Aorta (tissue), 5 donors: ENCODE results near the gene OPN4. TPM values are rescaled to one million over a fixed set of nuclear protein-coding genes. Genes with fewer than 3 reads are reported as not detected.
A peak's percentile ranks its signal among the peaks of the same experiment; 100 is the strongest.

ENCODE experiments used
- ATAC-seq: fragments of 200-7000 bp; cut with Tn5 transposase; one replicate; pipeline ENCODE4 v1.9.1; 2022; ENCODE audit warnings: moderate library complexity; ENCODE audit not compliant: low FRiP score
- DNase-seq, 2 donors: peaks; one replicate each; pipeline ENCODE4 v3.0.0-alpha.2; 2020
- H3K27ac ChIP-seq, 2 donors: one replicate each; pipeline ENCODE4 v1.5.1; 2013; ENCODE audit warnings: low read length in 2 of 2, mild to moderate bottlenecking in 2 of 2, moderate library complexity in 2 of 2, control low read depth in 1 of 2, inconsistent platforms in 1 of 2, low read depth in 1 of 2
- H3K27me3 ChIP-seq, 2 donors: one replicate each; pipeline ENCODE4 v1.6.1; 2013; ENCODE audit warnings: control low read depth in 1 of 2, low read length in 1 of 2, mild to moderate bottlenecking in 1 of 2, moderate library complexity in 1 of 2; ENCODE audit not compliant: insufficient read depth in 2 of 2, control insufficient read depth in 1 of 2
- H3K36me3 ChIP-seq, 2 donors: one replicate each; pipeline ENCODE4 v1.6.1; 2013; ENCODE audit warnings: control low read depth in 1 of 2, low read length in 1 of 2, mild to moderate bottlenecking in 1 of 2; ENCODE audit not compliant: insufficient read depth in 2 of 2, control insufficient read depth in 1 of 2
- H3K4me1 ChIP-seq, 2 donors: one replicate each; pipeline ENCODE4 v1.6.1; 2013; ENCODE audit warnings: low read length in 2 of 2, control low read depth in 1 of 2, mild to moderate bottlenecking in 1 of 2, moderate library complexity in 1 of 2; ENCODE audit not compliant: insufficient read depth in 2 of 2, control insufficient read depth in 1 of 2
- H3K4me3 ChIP-seq, 2 donors: one replicate each; pipeline ENCODE4 v1.5.1; 2013; ENCODE audit warnings: low read length in 2 of 2, control low read depth in 1 of 2, mild to moderate bottlenecking in 1 of 2
- H3K9me3 ChIP-seq: one replicate; pipeline ENCODE4 v1.6.1; 2013; ENCODE audit warnings: mild to moderate bottlenecking, low read length; ENCODE audit not compliant: control insufficient read depth
- WGBS, 2 donors: extraction: QIAGEN DNeasy Blood & Tissue Kit; methylation state at CpG; one replicate each; pipeline ENCODE4 v1.1.7; 2013; 5-methylcytosine and 5-hydroxymethylcytosine counted together
- intact Hi-C, 2 donors: fragments of 100-400 bp; cut with DNase I; formaldehyde crosslinking; loops; one replicate each; pipeline versions ENCODE4 v1.14.2 to v1.15.0; 2022
- polyA plus RNA-seq, 2 donors: library from polyadenylated mRNA; stranded (reverse); fragments of 200-250 nt; gene quantifications; one replicate each; pipeline ENCODE4 v1.2.3, GENCODE V29; 2013
- total RNA-seq, 2 donors: library from RNA; stranded (reverse); fragmentation: NEBNext Ultra II Directional; extraction: Animal tissue kit (Norgen Biotek cat#: 25700); gene quantifications; one replicate each; pipeline ENCODE4 v1.2.1, GENCODE V29; 2021
- donor health status: healthy with polysubstance abuse.
- donor health status: Bipolar disorder and iron deficiency.
- donor health status: DM: no; HTN: no; CAD: no.
- donor health status: DM: no; HTN: no; CAD: no.
- donor health status: DM: yes; HTN: yes; CAD: no.

The OPN4 gene
- total and polyA plus RNA-seq, 4 donors, result 0.36 TPM; not detected in 3

DNA sequence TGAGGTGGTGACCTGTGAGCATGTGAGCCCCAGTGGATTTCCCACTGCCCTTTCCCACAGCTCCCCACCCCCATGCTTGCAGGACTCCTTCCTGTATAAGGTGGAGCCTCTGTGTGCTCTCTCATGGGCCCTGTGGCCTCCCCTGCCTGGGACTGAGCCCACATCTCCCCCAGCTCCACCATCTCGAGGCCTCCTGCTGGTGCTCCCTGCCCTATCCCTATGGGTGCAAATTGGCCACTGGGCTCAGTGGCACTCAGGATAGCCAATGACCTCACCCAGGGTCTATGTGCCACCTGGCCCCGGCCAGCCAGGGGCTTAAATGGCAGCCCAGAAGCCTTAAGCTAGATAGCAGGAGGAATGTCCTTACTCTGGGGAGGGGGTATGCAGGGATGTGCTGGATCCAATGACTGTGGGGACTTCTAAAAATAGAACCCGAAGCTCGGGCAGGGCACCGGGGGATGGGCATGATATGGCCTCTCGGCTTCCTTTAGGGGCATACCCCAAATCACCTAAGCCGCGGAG is 16.0 kb downstream of the OPN4 start:
- Histone ChIP-seq H3K27me3 (no peaks in the 10 kb centered on the region), H3K9me3 (no peaks in the 10 kb centered on the region), H3K27ac (peak overlapping the region; percentile 85 to 93), H3K4me3 (peak overlapping the region; percentile 33 to 35), H3K36me3 (no peaks in the 10 kb centered on the region), H3K4me1 (peaks cover 0 to 6% of the 10 kb centered on the region in 2 donors)
- ATAC-seq (no peak), DNase-seq (no peak)
- intact Hi-C loops, result no loop called here
- 9 to 18% methylated on average over 8 of the region's 8 CpGs for WGBS, 2 donors

DNA sequence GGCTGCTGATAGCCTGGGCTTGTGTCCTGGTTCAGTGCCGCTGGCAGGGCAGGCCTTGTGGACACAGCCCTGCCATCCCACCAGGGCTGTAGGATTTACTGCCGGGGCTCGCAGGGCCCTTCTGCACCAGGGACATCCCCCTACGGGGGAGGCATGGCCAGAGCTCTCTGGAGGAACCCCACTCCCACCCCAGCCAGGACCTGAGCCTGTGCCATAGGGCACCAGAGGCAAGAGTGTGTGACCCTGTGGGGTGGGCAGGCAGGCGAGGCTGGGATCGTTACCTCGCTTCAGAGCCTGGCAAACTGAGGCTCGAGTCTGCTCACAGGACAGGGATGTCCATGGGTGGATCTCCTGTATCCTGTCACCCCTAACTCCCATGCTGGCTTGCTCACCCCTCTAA is 16.5 kb downstream of the OPN4 start:
- peak overlapping the region; percentile 33 to 35 for H3K4me3 ChIP-seq
- H3K4me1 ChIP-seq, result peaks cover 0 to 6% of the 10 kb centered on the region in 2 donors
- peak overlapping the region; percentile 85 to 93 for H3K27ac ChIP-seq
- no peaks in the 10 kb centered on the region for H3K9me3 ChIP-seq
- no peak for ATAC-seq
- H3K36me3 ChIP-seq, result no peaks in the 10 kb centered on the region
- 16 to 24% methylated on average over 8 of the region's 8 CpGs for WGBS, 2 donors
- intact Hi-C loops, result no loop called here
- no peak for DNase-seq
- H3K27me3 ChIP-seq, result no peaks in the 10 kb centered on the region

DNA sequence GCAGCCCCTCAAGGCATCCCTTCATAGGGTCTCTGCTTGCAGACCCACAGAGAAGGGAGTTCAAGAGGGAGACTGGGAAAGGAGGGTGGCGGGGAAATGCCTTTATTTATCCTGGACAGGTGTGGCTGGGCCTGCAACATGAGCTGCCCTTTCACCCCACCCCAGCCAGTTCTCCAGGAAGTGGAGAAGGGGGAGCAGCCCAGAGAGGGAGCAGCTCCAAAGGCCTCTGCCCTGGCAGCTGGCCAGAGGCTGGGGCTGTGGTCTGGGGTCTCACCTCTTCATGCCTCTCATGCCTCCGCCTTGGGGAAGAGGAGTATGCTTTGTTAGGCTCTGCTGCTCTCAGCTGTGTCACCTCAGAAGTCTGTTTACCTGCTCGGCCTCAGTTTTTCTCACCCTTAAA is 17.1 kb downstream of the OPN4 start:
- intact Hi-C loops, result no loop called here
- Histone ChIP-seq H3K9me3 (no peaks in the 10 kb centered on the region), H3K4me3 (peak overlapping the region in 1 of 2 donors; percentile 33), H3K36me3 (no peaks in the 10 kb centered on the region), H3K27me3 (no peaks in the 10 kb centered on the region), H3K4me1 (peaks cover 0 to 6% of the 10 kb centered on the region in 2 donors), H3K27ac (peak overlapping the region; percentile 85 to 93)
- no peak for DNase-seq
- 52 to 58% methylated on average over 3 of the region's 3 CpGs for WGBS, 2 donors
- ATAC-seq, result no peak

DNA sequence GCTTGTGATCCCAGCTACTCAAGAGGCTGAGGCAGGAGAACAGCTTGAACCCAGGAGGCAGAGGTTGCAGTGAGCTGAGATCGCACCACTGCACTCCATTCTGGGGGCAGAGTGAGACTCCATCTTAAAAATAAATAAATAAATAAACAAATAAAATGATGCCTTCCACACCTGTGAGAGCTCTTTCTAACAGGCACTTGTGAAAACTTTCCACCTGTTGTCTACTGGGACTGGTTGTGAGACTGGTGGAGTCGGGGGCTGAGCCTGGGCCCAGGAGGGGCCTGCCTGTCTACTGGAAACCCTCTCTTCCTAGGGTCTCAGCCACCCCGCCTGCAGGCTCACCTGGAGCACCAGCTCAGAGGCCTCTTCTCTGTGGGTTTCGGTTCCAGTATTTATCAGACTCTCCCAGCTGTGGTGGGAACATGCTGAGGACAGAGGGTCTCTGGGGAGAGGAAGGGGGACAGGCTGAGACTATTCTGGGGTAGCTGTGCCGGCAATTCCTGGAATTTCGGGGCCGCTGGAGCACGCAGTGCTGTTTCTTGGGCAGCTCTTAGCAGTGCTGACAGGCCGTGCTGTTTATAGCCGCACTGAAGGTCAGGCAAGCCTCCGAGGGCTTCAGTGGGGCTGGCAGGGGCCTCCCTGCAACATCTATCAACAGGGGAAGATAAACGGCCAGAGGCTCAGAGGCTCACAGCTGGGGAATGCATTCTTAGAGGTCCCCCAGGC is 17.8 kb downstream of the OPN4 start:
- Histone ChIP-seq H3K27me3 (no peaks in the 10 kb centered on the region), H3K4me3 (no peak overlapping the region), H3K4me1 (peaks cover 0 to 6% of the 10 kb centered on the region in 2 donors), H3K9me3 (no peaks in the 10 kb centered on the region), H3K36me3 (no peaks in the 10 kb centered on the region), H3K27ac (peak overlapping the region; percentile 45 to 61)
- intact Hi-C loops, result loop anchor here in 1 of 2 donors (2.0 kb wide), 1 partner anchor 75 kb away; no protein-coding TSS in a partner anchor
- DNase-seq (peak in 1 of 2 donors; percentile 82), ATAC-seq (peak; percentile 50)
- WGBS, 2 donors, result 12 to 13% methylated on average over 12 of the region's 12 CpGs

DNA sequence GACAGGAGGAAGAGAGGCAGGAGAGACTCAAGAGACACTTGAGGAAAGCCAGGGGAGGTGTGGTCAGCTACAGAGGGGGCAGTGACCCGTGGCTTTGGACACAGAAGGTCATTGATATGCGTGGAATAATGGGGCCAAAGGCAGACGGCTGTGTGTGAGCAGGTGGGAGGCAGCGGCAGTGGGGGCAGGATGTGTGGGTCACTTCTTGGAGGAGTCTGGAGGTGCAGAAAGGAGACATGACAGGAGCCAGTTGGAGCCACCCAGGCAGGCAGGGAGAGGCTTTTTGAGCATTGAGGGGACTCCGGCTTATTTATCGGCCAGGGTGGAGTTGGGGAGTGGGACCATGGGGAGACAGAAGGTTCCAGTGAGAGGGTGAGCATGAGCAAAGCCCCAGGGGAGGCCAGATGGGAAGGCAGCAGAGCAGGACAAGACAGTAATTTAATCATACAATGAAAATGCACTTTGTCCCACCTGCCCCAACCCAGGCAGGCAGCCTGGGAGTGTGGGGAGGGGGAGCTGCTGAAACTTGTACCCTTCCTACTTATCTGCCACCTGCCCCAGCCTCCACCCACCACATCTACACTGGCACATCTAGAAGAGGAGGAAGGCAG is 19.0 kb downstream of the OPN4 start:
- no peaks in the 10 kb centered on the region for H3K27me3 ChIP-seq
- H3K9me3 ChIP-seq, result no peaks in the 10 kb centered on the region
- H3K27ac ChIP-seq, result peak overlapping the region; percentile 45 to 61
- H3K4me3 ChIP-seq, result no peak overlapping the region
- no peaks in the 10 kb centered on the region for H3K36me3 ChIP-seq
- no peak for ATAC-seq
- intact Hi-C loops, result loop anchor here in 1 of 2 donors (2.0 kb wide), 1 partner anchor 77 kb away; no protein-coding TSS in a partner anchor
- DNase-seq, result no peak
- H3K4me1 ChIP-seq, result peaks cover 0 to 6% of the 10 kb centered on the region in 2 donors
- 36 to 44% methylated on average over 6 of the region's 6 CpGs for WGBS, 2 donors

DNA sequence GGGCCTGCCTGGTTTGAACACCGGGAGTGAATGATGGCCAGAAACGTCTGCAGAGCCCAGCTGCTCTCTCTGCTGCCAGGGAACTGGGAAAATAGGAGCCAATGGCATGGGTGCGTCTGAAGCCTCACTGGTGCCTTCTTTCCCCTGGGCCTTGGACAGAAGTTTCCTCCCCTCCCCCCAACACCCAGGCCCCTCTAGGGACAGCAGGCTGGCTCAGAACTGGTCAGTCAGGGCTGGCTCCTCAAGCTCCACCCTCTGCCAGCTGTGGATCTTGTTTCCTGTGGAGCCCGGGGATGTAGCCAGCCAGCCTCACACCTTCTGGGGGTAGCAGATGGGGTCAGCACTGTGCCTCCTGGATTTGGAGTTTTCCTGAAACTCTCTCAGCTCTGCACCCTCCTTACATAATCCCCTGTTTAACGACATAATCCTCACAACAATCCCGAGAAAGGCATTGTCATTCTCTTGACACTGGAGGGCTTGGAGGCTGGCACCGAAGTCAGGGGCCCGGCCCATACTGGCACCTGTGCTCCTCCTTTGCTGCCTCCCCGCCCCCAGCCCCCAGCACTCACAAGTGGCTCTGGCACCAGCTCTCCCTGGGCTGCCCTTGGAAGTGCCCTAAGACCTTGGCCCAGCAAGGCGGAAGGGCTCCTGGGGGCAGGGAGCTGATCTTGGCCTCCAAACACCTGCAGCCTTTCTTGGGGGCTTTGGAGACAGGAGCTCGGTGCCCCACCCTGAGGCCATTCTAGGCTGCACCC is 19.7 kb downstream of the OPN4 start:
- 23 to 25% methylated on average over 11 of the region's 11 CpGs for WGBS, 2 donors
- peak; percentile 47 for ATAC-seq
- peaks cover 0 to 6% of the 10 kb centered on the region in 2 donors for H3K4me1 ChIP-seq

DNA sequence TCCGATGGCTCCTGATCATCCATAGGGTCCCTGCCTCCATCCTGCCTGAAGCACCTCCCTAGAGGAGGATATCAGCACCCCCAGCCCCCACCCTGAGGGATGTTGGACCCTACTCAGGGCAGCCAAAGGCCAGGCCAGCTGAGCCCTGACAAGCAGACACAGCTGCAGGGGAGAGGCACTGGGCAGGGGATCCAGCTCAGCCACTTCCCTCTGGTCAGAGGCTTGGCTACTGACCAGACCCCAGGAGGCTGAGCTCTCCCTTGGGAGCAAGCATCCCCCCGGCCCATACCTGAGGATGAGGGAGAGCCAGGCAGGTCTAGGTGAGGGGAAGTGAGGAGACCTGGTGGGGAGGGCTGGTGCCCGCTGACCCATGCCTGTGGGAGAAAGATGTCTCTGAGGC is 20.6 kb downstream of the OPN4 start:
- H3K9me3 ChIP-seq, result no peaks in the 10 kb centered on the region
- H3K36me3 ChIP-seq, result no peaks in the 10 kb centered on the region
- DNase-seq (no peak), ATAC-seq (no peak)
- 63 to 69% methylated on average over 3 of the region's 3 CpGs for WGBS, 2 donors
- H3K4me1 ChIP-seq, result peaks cover 0 to 6% of the 10 kb centered on the region in 2 donors
- intact Hi-C loops, result no loop called here
- no peaks in the 10 kb centered on the region for H3K27me3 ChIP-seq
- no peak overlapping the region for H3K27ac ChIP-seq
- no peak overlapping the region for H3K4me3 ChIP-seq

More for the DNA sequence above, 19.7 kb downstream of the OPN4 start:
- no peaks in the 10 kb centered on the region for H3K36me3 ChIP-seq
- peak; percentile 79 to 81 for DNase-seq
- intact Hi-C loops, result loop anchor here in 1 of 2 donors (2.0 kb wide), 1 partner anchor 77 kb away; no protein-coding TSS in a partner anchor
- no peaks in the 10 kb centered on the region for H3K27me3 ChIP-seq
- H3K9me3 ChIP-seq, result no peaks in the 10 kb centered on the region
- H3K27ac ChIP-seq, result peak overlapping the region; percentile 23 to 61
- no peak overlapping the region for H3K4me3 ChIP-seq

DNA sequence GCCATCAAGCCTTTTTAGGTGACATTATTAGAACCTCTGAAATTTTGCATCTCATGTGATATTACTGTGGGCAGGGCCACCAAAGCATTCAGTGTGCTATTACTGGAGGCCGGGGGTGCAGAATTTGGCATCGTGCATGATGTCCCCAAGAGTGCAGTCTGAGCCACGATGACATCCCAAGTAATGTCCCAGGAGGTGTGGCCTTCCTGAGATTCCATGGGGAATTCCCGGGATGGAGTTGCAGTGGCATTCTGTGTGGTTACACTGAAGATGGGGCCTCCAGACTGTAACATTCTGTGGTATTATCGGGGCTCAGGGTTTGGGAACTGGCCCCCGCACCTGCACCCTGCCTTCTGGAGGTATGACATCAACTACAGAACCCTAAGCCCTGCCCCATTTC is 23.0 kb downstream of the OPN4 start:
- Histone ChIP-seq H3K4me3 (no peak overlapping the region), H3K9me3 (no peaks in the 10 kb centered on the region), H3K36me3 (peaks cover 0 to 4% of the 10 kb centered on the region in 2 donors), H3K4me1 (peaks cover 2 to 6% of the 10 kb centered on the region in 2 donors), H3K27me3 (no peaks in the 10 kb centered on the region), H3K27ac (no peak overlapping the region)
- 60 to 61% methylated on average over 6 of the region's 6 CpGs for WGBS, 2 donors
- DNase-seq (no peak), ATAC-seq (no peak)
- intact Hi-C loops, result no loop called here
